ENCODE results near the gene GPHN.
"Not testable (repeated sequence)": the region's sequence is repeated elsewhere in the genome, so short reads cannot be mapped to it uniquely, and the experiment has no call there.

Gene GPHN

GRCh38 chr14:66827182-66827581 is 319.2 kb downstream of the GPHN start:
- no peak for DNase-seq

DNA sequence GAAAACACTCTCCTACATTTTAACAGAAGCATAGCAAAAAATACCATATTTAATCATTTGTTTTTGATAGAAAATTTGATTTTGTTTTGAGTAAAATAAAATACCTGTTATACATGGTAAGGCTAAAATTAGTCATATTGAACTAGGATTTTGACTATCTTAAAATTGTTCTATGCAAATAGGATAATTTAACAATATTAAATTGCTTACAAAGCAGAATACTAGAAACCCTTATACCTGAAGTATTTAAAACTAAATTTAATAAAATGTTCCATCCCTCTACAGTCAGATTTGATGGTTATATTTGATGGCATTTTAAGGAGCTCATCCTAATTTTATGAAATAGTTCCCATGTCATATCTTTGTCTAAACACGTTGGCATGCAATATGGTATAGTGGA is 323.2 kb downstream of the GPHN start:
- no peak for DNase-seq

DNA sequence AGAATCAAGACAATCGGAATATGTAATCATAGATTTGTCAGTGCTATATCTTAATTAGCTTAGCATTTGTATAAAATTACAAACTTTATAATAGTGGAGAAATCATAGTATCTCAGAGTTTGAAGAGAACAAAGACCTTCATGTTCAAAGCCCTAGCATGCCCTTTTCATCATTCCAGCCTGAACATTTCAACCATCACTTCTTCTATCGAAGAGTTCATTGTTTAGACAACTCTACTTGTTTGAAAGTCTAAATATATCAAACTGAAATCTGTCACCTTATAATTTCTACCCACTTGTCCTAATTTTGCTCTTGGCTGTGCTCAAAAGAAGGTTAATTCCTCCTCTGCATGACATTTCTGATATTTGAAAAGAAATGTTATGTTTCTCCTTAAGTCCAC is 325.9 kb downstream of the GPHN start:
- no peak for DNase-seq

DNA sequence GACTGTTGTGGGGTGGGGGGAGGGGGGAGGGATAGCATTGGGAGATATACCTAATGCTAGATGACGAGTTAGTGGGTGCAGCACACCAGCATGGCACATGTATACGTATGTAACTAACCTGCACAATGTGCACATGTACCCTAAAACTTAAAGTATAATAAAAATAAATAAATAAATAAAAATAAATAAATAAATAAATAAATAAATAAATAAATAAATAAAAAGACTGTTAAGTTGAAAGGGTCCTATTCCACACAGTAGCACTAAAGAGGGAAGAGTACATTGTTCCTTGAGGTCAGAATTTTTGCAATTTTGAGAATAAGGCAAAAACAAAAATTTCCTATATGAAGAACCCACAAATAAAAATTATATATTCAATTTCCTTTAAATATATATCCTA is 329.5 kb downstream of the GPHN start:
- DNase-seq: not testable (repeated sequence)

- no peak for DNase-seq
Observed at GRCh38 chr14:66842911-66843512, 335.1 kb downstream of the GPHN start.

DNA sequence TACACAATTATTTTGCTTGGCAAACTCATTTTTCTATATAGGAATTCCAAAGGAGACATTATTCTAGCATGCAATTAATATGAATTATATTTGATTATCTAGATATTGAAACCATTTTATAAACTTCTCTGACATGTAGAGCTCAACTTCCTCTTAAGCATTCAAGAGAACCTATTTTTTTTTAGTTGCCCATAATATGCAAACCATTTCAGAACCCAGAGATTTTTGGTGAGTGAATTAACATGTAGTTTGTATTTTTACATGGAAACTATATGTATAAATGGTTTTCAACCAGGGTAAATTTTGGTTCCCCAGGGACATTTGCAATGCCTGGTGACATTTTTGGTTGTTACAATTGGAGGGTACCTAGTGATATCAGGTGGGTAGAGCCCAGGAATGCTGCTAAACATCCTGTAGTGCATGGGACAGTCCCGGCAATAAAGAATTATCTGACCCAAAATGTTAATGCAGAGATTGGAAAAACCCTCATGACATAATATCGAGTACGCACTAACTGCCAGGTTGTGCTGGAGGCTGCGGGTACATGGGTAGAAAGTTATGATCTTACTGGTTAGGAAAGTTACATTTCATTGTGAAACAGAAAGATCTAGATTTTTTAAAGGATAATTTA is 342.4 kb downstream of the GPHN start:
- DNase-seq: no peak

DNA sequence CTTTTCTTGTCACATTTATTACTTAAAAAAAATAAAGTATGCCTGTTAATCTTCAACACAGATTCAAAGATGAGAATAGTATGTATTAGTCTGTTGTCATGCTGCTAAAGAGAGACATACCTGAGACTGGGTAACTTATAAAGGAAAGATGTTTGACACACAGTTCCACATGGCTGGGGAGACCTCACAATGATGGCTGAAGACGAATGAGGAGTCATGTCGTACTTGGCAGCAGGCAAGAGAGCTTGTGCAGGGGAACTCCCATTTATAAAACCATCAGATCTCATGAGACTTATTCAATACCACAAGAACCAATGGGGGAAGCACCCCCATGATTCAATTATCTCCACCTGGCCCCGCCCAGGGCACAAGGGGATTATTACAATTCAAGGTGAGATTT is 345.4 kb downstream of the GPHN start:
- DNase-seq: no peak

DNA sequence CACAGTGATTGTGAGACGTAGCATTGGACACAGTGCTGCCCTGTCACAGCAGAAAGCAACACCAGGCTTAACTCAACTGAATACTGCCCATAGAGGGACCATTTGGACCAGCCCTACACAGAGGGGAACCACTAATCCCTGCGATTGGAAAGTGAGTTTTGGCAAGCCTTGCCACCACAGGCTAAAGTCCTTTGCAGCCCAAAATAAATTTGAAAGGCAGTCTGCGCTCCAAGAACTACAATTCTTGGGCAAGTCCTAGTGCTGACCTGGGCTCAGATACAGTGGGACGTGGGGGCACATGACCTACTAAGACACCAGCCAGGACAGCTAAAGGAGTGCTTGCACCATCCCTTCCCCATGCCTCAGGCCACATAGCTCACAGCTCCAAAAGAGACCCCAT is 349.9 kb downstream of the GPHN start:
- no peak for DNase-seq

GRCh38 chr14:66859063-66859671 is 351.2 kb downstream of the GPHN start:
- no peak for DNase-seq

DNA sequence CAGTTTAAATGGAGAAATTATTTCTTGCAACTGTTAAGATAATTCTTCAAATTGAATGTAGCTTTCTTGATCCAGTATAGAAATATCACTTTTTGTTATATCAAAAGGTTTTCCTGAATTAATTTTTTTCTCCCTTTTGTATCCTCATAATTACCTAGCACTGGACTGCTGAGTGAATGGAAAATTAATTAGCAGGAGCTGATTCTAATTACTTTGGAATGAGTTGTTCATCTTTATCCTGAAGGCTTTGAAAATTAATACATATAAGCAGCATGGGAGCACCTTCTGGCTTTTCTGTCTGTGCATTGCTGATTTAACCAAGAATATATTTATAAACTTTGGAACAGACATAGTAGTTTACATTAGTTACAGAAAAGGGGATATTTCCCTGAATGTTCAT is 373.6 kb downstream of the GPHN start:
- DNase-seq: no peak

DNA sequence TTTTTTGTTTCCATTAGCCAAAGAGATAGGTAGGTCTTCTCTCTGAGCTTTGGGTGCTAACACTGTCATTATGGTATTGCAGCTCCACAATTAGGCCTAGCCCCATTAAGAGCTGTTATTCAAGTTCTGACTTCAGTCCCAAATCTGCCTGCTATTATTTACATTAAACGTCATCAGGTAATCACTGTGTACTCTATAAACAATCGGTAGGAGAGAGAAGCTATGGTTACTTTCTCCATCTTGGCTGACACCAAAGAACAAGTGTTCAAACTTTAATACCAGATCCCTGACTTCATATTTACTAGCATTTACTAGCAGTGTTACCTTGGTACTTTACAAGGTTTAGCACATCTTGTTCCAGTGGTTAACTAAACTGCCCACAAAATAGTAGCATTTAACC is 376.2 kb downstream of the GPHN start:
- no peak for DNase-seq

DNA sequence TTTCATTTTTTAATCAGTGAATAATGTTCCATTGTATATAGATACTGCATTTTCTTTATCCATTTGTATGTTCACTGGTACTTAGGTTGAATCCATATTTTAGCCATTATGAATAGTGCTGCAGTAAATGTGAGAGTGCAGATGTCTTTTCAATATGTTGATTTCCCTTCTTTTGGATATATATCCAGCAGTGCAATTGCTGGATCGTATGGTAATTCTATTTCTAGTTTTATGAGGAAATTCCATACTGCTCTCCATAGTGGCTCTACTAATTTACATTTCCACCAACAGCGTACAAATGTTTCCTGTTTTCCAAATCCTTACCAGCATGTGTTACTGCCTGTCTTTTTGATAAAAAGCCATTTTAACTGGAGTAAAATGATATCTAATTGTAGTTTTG is 392.8 kb downstream of the GPHN start:
- DNase-seq: no peak

GRCh38 chr14:66910311-66910840 is 402.4 kb downstream of the GPHN start:
- no peak for DNase-seq

DNA sequence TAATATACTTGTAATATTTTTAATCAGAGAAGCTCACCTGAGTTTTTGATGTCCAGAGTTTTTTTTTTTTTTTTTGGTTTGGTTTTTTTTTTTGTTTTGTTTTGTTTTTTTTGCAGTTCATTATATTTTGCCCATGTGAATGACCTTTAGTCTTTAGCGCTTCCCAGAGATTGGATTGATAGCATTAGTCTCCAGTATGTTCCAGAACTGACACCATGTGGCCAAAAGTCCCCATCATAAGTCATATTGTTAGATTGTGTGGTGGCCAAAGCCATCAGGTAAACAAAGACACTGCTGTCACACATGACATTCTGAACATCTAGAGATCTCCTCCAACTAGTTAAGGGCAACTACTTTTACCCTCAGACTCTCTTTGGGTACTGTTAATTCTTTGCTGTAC is 408.5 kb downstream of the GPHN start:
- no peak for DNase-seq

GRCh38 chr14:66918527-66918926 is 410.6 kb downstream of the GPHN start:
- DNase-seq: no peak

GRCh38 chr14:66920196-66920595 is 412.2 kb downstream of the GPHN start:
- DNase-seq: no peak

DNA sequence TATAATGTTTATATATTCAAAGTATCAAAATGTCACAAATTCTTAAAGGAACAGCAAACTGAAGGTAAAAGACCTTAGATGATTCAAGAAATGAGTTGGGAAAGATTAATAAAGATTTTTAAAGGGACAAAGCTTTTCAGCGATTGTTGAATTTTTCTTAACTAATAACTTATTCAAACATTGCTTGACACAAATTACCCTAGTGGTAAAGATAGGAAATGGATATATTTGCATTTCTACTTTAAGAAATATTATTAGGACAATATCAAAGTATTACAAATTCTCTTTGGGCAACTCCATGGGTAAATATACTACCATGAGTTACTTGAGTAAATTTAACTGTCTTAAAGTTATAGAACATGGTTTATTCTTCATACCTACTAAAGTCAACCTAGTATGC is 415.3 kb downstream of the GPHN start:
- DNase-seq: no peak

DNA sequence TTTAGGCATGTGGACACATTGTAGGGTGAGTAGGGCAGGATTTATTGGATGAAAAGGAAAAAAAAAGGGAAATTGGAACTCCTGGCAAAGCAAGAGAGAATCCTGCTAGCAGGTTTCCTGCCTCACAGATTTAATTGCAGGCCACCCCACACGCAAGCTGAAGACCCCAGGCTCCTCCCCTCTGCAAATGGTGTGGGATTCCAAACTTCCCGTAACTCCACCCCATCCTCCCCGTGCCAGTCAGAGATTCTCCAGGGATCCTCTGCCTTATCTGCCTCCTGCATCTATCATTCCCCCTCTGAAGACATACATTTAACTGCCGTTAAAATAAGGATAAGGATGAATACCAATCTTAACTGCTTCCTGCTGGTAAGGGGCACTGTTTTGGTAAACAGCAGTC is 431.5 kb downstream of the GPHN start:
- no peak for DNase-seq

DNA sequence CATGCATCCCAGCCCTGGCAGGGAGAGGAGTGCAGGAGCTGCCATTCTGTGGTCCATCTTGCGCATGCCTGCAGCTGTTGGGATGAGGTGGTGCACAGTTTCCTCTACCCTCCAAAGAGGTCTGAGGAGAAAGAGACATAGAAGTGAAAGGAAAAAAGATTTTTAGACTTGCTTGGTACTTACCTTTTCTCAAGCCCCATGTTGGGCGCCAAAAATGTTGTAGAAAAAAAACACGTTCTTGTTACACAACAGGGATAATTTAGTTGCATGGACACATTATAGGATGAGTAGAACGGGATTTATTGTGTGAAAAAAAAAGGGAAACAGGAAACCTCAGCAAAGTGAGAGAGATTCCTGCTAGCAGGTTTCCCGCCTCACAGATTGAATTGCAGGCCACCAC is 436.9 kb downstream of the GPHN start:
- no peak for DNase-seq

DNA sequence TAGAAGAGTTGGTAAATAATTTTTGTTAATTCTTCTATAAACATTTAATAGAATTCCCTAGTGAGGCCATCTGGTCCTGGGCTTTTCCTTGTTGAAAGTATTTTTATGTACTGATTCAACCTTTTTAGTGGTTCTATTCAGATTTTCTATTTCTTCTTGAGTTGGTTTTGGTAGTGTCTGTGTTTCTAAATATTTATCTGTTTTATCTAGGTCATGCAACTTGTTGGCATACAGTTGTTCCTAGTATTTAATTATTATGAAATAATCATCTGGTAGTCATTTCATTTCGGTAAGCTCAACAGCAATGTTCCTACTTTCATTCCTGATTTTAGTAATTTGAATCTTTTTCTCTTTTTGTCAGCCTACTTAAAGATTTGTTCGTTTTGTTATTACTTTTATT is 447.2 kb downstream of the GPHN start:
- no peak for DNase-seq

DNA sequence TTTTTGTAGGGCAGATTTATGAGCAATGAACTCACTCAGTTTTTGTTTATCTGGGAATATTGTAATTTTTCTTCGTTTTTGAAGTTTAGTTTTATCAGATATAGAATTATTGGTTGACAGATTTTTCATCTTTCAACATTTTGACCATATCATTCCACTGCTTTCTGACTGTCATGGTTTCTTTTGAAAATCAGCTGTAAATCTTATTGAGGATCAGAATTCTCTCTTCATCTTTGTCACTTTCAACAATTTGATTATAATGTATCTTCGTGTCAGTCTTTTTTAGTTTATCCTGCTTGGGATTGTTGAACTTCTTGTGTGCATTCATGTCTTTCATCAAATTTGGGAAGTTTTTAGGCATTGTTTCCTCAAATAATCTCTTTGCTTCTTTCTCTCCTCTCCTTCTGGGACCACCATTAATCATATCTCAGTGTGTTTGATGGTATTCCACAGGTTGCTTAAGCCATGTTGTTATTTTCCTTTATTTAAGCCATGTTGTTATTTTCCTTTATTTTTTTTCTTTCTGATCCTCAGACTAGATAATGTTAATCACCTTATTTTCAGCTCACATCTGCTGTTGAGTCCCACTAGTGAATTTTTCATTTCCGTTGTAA is 451.6 kb downstream of the GPHN start:
- no peak for DNase-seq

GRCh38 chr14:66965831-66966230 is 457.9 kb downstream of the GPHN start:
- DNase-seq: no peak

- no peak for DNase-seq
Observed at GRCh38 chr14:66972469-66972868, 464.5 kb downstream of the GPHN start.

DNA sequence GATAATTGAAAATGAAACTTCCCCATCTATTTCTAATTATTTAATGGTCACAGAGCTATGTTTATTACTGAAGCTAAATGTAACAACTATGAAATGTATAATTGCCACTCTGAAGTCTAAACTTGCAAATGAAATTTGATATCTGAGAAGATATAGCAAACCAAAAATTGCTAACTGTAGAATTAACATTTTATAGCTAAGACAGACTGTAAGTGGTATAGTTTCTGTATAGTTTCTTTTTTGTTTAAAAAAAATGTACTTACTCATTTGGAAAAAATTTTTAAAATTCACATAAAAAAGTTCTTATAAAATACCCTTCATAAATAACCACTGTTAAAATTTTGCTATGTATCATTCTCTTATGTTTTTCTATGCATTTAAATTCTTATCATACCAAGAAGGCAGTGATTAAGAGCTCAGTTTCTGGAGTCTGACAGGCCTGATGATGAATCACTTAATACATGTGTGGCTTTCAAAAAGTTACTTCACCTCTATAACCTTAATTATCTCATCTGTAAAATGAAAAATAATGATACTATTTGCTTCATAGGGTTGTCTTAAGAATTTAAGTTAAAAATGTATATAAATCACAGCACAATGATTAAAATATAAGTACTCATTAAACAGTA is 466.6 kb downstream of the GPHN start:
- DNase-seq: no peak

Measured in DMS79 (cell line).